Neuronal stem cell (in vitro differentiated cells): ENCODE results near the gene ITM2A.

Experiments used
- DNase-seq: peaks from one replicate; pipeline ENCODE4 v3.0.0-alpha.2; 2013; ENCODE audit warnings: low spot score
- H2AFZ ChIP-seq: one replicate; pipeline ENCODE4 v1.6.1; 2013; ENCODE audit warnings: mild to moderate bottlenecking, low read length, inconsistent platforms
- H2AK5ac ChIP-seq: 2 replicates; pipeline ENCODE4 v1.6.1; 2013; ENCODE audit warnings: low read depth, mild to moderate bottlenecking, inconsistent platforms, low read length, moderate library complexity, mixed read lengths
- H2BK120ac ChIP-seq: 2 replicates; pipeline ENCODE4 v1.6.1; 2013; ENCODE audit warnings: low read depth, mild to moderate bottlenecking, inconsistent platforms, low read length, moderate library complexity, mixed read lengths
- H2BK12ac ChIP-seq: one replicate; pipeline ENCODE4 v1.6.1; 2013; ENCODE audit warnings: low read length, inconsistent platforms
- H2BK15ac ChIP-seq: 2 replicates; pipeline ENCODE4 v1.6.1; 2013; ENCODE audit warnings: mild to moderate bottlenecking, low read length, inconsistent platforms, mixed read lengths
- H2BK5ac ChIP-seq: one replicate; pipeline ENCODE4 v1.6.1; 2013; ENCODE audit warnings: inconsistent platforms, mild to moderate bottlenecking, low read length, moderate library complexity
- H3K14ac ChIP-seq: one replicate; pipeline ENCODE4 v1.6.1; 2013; ENCODE audit warnings: low read length, inconsistent platforms
- H3K18ac ChIP-seq: 2 replicates; pipeline ENCODE4 v1.6.1; 2013; ENCODE audit warnings: low read length, inconsistent platforms
- H3K23ac ChIP-seq: 2 replicates; pipeline ENCODE4 v1.6.1; 2013; ENCODE audit warnings: low read depth, mild to moderate bottlenecking, mixed read lengths, low read length, inconsistent platforms; ENCODE audit not compliant: poor library complexity
- H3K27ac ChIP-seq: replicated peaks from 3 replicates; pipeline ENCODE4 v1.5.1; 2013; ENCODE audit warnings: low read length, inconsistent platforms
- H3K27me3 ChIP-seq, 3 experiments: 2 replicates each; pipeline ENCODE4 v1.6.1; 2013; ENCODE audit warnings: low read length in 3 of 3, mild to moderate bottlenecking in 2 of 3, inconsistent platforms in 1 of 3, low read depth in 1 of 3, mixed read lengths in 1 of 3, moderate library complexity in 1 of 3; ENCODE audit not compliant: control insufficient read depth in 3 of 3, insufficient read depth in 3 of 3
- H3K36me3 ChIP-seq, 2 donors: replicated peaks in 1 of 2; 2 replicates each; pipeline ENCODE4 v1.6.1; 2013; ENCODE audit warnings: low read length in 2 of 2; ENCODE audit not compliant: control insufficient read depth in 2 of 2, insufficient read depth in 2 of 2
- H3K4ac ChIP-seq: 2 replicates; pipeline ENCODE4 v1.6.1; 2013; ENCODE audit warnings: inconsistent platforms, mild to moderate bottlenecking, low read length, moderate library complexity
- H3K4me1 ChIP-seq, 2 donors: 1 replicate in 1 of 2; 2 replicates in 1 of 2; pipeline ENCODE4 v1.6.1; 2013; ENCODE audit warnings: low read length in 2 of 2, low read depth in 1 of 2; ENCODE audit not compliant: control insufficient read depth in 2 of 2, insufficient read depth in 1 of 2
- H3K4me2 ChIP-seq: one replicate; pipeline ENCODE4 v1.6.1; 2013; ENCODE audit warnings: mild to moderate bottlenecking, low read length, inconsistent platforms; ENCODE audit not compliant: insufficient read depth, poor library complexity, severe bottlenecking
- H3K4me3 ChIP-seq, 2 donors: 2 replicates each; pipeline ENCODE4 v1.5.1; 2013; ENCODE audit warnings: low read length in 2 of 2, mild to moderate bottlenecking in 2 of 2, inconsistent platforms in 1 of 2, moderate library complexity in 1 of 2
- H3K79me1 ChIP-seq: one replicate; pipeline ENCODE4 v1.6.1; 2013; ENCODE audit warnings: low read depth, mild to moderate bottlenecking, inconsistent platforms, low read length, moderate library complexity
- H3K9ac ChIP-seq: one replicate; pipeline ENCODE4 v1.6.1; 2013; ENCODE audit warnings: mild to moderate bottlenecking, low read depth, low read length, inconsistent platforms; ENCODE audit not compliant: poor library complexity
- H3K9me3 ChIP-seq, 2 donors: replicated peaks in 1 of 2; 2 replicates each; pipeline versions ENCODE3 to v1.6.1; 2013; ENCODE audit warnings: low read length in 2 of 2, mild to moderate bottlenecking in 2 of 2, inconsistent platforms in 1 of 2, low read depth in 1 of 2, mixed read lengths in 1 of 2, moderate library complexity in 1 of 2; ENCODE audit not compliant: control insufficient read depth in 2 of 2, insufficient read depth in 1 of 2
- H4K8ac ChIP-seq: one replicate; pipeline ENCODE4 v1.6.1; 2013; ENCODE audit warnings: low read depth, mild to moderate bottlenecking, inconsistent platforms, low read length, moderate library complexity
- H4K91ac ChIP-seq: one replicate; pipeline ENCODE4 v1.6.1; 2013; ENCODE audit warnings: low read length, low read depth, mild to moderate bottlenecking, inconsistent platforms; ENCODE audit not compliant: poor library complexity
- WGBS, 2 donors: extraction: QIAGEN DNeasy Blood & Tissue Kit; methylation state at CpG; one replicate each; pipeline ENCODE4 v1.1.7; 2013; ENCODE audit warnings: missing lambda C conversion rate in 2 of 2, mixed read lengths in 1 of 2; ENCODE audit not compliant: insufficient read length in 2 of 2, insufficient replicate concordance in 1 of 2; ENCODE audit errors: extremely low coverage in 2 of 2; 5-methylcytosine and 5-hydroxymethylcytosine counted together

ITM2A gene

GRCh38 chrX:79368441-79368840 lies 1.3 kb upstream of the ITM2A start:
- H3K4me1 ChIP-seq: no peaks in the 10 kb centered on the region
- H4K91ac ChIP-seq: no peak overlapping the region
- H3K79me1 ChIP-seq: no peaks in the 10 kb centered on the region
- no peak overlapping the region for H2AK5ac ChIP-seq
- no peak overlapping the region for H2AFZ ChIP-seq
- H2BK15ac ChIP-seq: no peak overlapping the region
- no peak overlapping the region for H3K14ac ChIP-seq
- H3K36me3 ChIP-seq: no peaks in the 10 kb centered on the region
- no CpG with 5 or more reads among the region's 6 CpGs for WGBS, 2 donors
- no peak overlapping the region for H2BK5ac ChIP-seq
- H3K4ac ChIP-seq: no peak overlapping the region
- H3K27me3 ChIP-seq: peaks cover 0 to 17% (median 0%) of the 10 kb centered on the region in 3 experiments
- H2BK120ac ChIP-seq: no peak overlapping the region
- H3K27ac ChIP-seq: no peak overlapping the region
- H4K8ac ChIP-seq: no peak overlapping the region
- DNase-seq: no peak
- H3K9me3 ChIP-seq: no peaks in the 10 kb centered on the region
- H3K4me2 ChIP-seq: no peak overlapping the region
- no peak overlapping the region for H3K23ac ChIP-seq
- H3K9ac ChIP-seq: no peak overlapping the region
- no peak overlapping the region for H3K4me3 ChIP-seq
- H2BK12ac ChIP-seq: no peak overlapping the region
- H3K18ac ChIP-seq: no peak overlapping the region

DNA sequence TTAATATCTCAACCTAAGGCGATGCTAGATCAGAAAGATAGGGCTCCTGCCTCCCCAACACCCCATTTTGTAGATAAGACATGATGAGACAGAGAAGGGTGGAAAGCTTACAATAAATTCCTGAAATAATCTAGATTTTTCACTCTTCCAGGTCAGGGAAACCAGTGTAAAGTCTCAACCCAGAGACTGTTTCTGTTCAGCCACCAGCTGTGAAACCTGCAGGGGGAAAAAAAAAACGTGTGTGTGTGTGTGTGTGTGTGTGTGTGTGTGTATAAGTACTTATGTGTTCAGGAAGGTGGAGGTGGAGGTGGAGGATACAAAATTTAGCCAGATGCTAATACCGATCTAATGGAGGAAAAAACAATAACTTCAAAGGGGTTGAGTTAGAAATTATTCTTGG lies 773 bp upstream of the ITM2A start:
- no peak for DNase-seq
- H3K9me3 ChIP-seq: no peaks in the 10 kb centered on the region
- no peak overlapping the region for H3K4me3 ChIP-seq
- no peak overlapping the region for H2BK5ac ChIP-seq
- H3K18ac ChIP-seq: no peak overlapping the region
- H2BK12ac ChIP-seq: no peak overlapping the region
- no peak overlapping the region for H3K23ac ChIP-seq
- H3K14ac ChIP-seq: no peak overlapping the region
- no peak overlapping the region for H2BK15ac ChIP-seq
- no peak overlapping the region for H2BK120ac ChIP-seq
- no peak overlapping the region for H2AK5ac ChIP-seq
- peaks cover 0 to 17% (median 0%) of the 10 kb centered on the region in 3 experiments for H3K27me3 ChIP-seq
- no peak overlapping the region for H3K27ac ChIP-seq
- H2AFZ ChIP-seq: no peak overlapping the region
- H3K4ac ChIP-seq: no peak overlapping the region
- no peaks in the 10 kb centered on the region for H3K4me1 ChIP-seq
- WGBS, 2 donors: no CpG with 5 or more reads among the region's 3 CpGs
- no peak overlapping the region for H3K9ac ChIP-seq
- no peak overlapping the region for H4K91ac ChIP-seq
- no peaks in the 10 kb centered on the region for H3K79me1 ChIP-seq
- H4K8ac ChIP-seq: no peak overlapping the region
- no peaks in the 10 kb centered on the region for H3K36me3 ChIP-seq
- H3K4me2 ChIP-seq: no peak overlapping the region

DNA sequence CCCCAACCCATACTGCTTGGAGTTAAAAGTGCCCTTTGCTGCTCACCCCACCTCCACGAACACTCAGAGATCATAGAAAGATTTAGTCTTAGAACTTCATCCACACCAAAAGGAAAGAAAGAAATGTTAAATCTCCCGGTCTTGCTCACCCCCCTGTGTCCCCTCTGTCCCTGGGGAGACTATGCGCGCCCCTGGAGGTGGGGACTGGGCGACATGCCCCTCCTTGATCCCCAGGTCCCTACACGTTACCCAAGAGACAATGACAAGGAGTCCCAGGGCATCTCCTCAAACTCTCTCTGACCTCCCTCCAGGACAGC lies 620 bp downstream of the ITM2A start:
- Histone ChIP-seq H3K14ac (no peak overlapping the region), H3K9ac (no peak overlapping the region), H3K4me3 (peak overlapping the region in 1 of 2 donors; percentile 79), H4K8ac (no peak overlapping the region), H2BK12ac (no peak overlapping the region), H3K4me2 (peak overlapping the region; percentile 62), H2BK5ac (no peak overlapping the region), H3K18ac (no peak overlapping the region), H2BK120ac (no peak overlapping the region), H3K4ac (no peak overlapping the region), H2AFZ (peak overlapping the region; percentile 68), H3K27ac (no peak overlapping the region), H4K91ac (no peak overlapping the region), H3K79me1 (no peaks in the 10 kb centered on the region), H3K36me3 (no peaks in the 10 kb centered on the region), H3K9me3 (no peaks in the 10 kb centered on the region), H3K23ac (peak overlapping the region; percentile 31), H2AK5ac (no peak overlapping the region), H3K4me1 (no peaks in the 10 kb centered on the region), H2BK15ac (no peak overlapping the region), H3K27me3 (peaks cover 0 to 17% (median 0%) of the 10 kb centered on the region in 3 experiments)
- no peak for DNase-seq
- WGBS, 2 donors: no CpG with 5 or more reads among the region's 6 CpGs

DNA sequence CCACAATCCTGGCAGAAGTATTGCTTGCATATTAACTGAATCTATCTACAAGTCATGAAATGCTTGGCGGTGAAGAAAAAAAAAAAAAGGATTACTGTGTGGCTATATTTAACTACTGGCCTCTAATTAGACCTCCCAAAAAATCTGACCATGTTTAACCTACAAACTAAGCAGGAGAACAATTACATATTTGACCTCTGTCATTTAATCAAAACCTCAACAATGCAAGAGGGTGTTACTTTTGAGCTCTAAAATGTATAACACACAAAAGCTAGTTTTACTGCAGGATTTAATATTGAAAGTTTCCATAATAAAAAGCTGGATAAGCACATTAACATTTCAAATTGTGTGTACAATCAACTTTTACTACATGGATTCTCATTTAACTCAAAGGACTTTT lies 1.5 kb downstream of the ITM2A start:
- Histone ChIP-seq H2BK5ac (no peak overlapping the region), H3K4me1 (no peaks in the 10 kb centered on the region), H2BK15ac (no peak overlapping the region), H3K23ac (no peak overlapping the region), H2BK120ac (no peak overlapping the region), H3K4ac (no peak overlapping the region), H3K18ac (no peak overlapping the region), H2AFZ (no peak overlapping the region), H3K4me2 (no peak overlapping the region), H2BK12ac (no peak overlapping the region), H3K36me3 (no peaks in the 10 kb centered on the region), H3K79me1 (no peaks in the 10 kb centered on the region), H4K91ac (no peak overlapping the region), H3K9me3 (no peaks in the 10 kb centered on the region), H3K14ac (no peak overlapping the region), H4K8ac (no peak overlapping the region), H3K27me3 (peaks cover 0 to 17% (median 0%) of the 10 kb centered on the region in 3 experiments), H3K9ac (no peak overlapping the region), H3K27ac (no peak overlapping the region), H2AK5ac (no peak overlapping the region), H3K4me3 (no peak overlapping the region)
- WGBS, 2 donors: no CpG with 5 or more reads among the region's 1 CpG
- no peak for DNase-seq
